Right lobe of liver (tissue), 6 donors: ENCODE measurements around the gene MUSK. TPM values are rescaled to one million over a fixed set of nuclear protein-coding genes. Genes with fewer than 3 reads are reported as not detected.

Experiments used
- ATAC-seq, 4 donors: fragments of 200-7000 bp; cut with Tn5 transposase; one replicate each; pipeline ENCODE4 v1.9.1; 2020; ENCODE audit warnings: mild to moderate bottlenecking in 4 of 4, moderate library complexity in 4 of 4
- DNase-seq, 3 donors: peaks; one replicate each; pipeline ENCODE4 v3.0.0-alpha.2; 2020
- H3K27ac ChIP-seq, 3 donors: fragments of 200-600 bp; one replicate each; pipeline ENCODE4 v1.8.0; 2022
- H3K27me3 ChIP-seq, 2 donors: fragments of 200-600 bp; one replicate each; pipeline ENCODE4 v1.8.0; 2022
- H3K36me3 ChIP-seq, 4 donors: fragments of 200-600 bp; sonication (generic) in 1 of 4; one replicate each; pipeline versions ENCODE4 v1.5.1 to v1.8.0; 2017 to 2022; ENCODE audit warnings: control low read depth in 1 of 4
- H3K4me1 ChIP-seq, 4 donors: fragments of 200-600 bp; sonication (generic) in 1 of 4; one replicate each; pipeline versions ENCODE4 v1.5.1 to v1.8.0; 2017 to 2022; ENCODE audit warnings: control low read depth in 1 of 4
- H3K4me3 ChIP-seq, 3 donors: fragments of 200-600 bp; one replicate each; pipeline ENCODE4 v1.8.0; 2022
- H3K9me3 ChIP-seq, 4 donors: fragments of 200-600 bp; sonication (generic) in 1 of 4; one replicate each; pipeline versions ENCODE4 v1.5.1 to v1.8.0; 2017 to 2022; ENCODE audit warnings: control low read depth in 1 of 4
- POLR2A ChIP-seq: fragments of 450-650 bp; IDR thresholded peaks from one replicate; pipeline ENCODE4 v1.6.1; 2017; ENCODE audit warnings: antibody characterized with exemption, mild to moderate bottlenecking
- WGBS: methylation state at CpG from one replicate; pipeline ENCODE4 v1.1.6; 2018; ENCODE audit warnings: low coverage, low lambda C conversion rate; ENCODE audit not compliant: insufficient coverage; ENCODE audit errors: missing lambda C conversion rate; 5-methylcytosine and 5-hydroxymethylcytosine counted together
- intact Hi-C, 2 donors: fragments of 100-400 bp; cut with DNase I; formaldehyde crosslinking; loops; one replicate each; pipeline versions ENCODE4 v1.11.2 to v1.14.1; 2022
- total RNA-seq, 6 experiments: library from RNA; depleted of rRNA in 2 of 6; stranded (reverse); fragments of >200 nt in 2 of 6; fragmentation: NEBNext Ultra II Directional in 3 of 6; extraction: Animal tissue kit (Norgen Biotek cat#: 25700) in 3 of 6; gene quantifications; one replicate each; pipeline versions ENCODE4 v1.1.0 to v1.2.4, GENCODE V29; 2016 to 2023
- TF ChIP-seq, protein P1 (sequence below), 4 donors: fragments of 200-600 bp in 3 of 4; fragments of 450-650 bp in 1 of 4; IDR thresholded peaks; one replicate each; pipeline versions ENCODE4 v1.5.1 to v1.8.0; 2016 to 2022; ENCODE audit warnings: antibody characterized with exemption in 4 of 4, mild to moderate bottlenecking in 2 of 4
- donor health status: DM: no; HTN: yes; CAD: no.
- donor health status: DM: no; HTN: no; CAD: no.
- donor health status: DM: no; HTN: no; CAD: no.
- donor health status: DM: no; HTN: yes; CAD: no.
- donor health status: DM: no; HTN: yes; CAD: no.

The MUSK gene
- total RNA-seq, 6 experiments from 2014 or later = 0.06 to 0.12 (median 0.12) TPM; not detected in 2

DNA sequence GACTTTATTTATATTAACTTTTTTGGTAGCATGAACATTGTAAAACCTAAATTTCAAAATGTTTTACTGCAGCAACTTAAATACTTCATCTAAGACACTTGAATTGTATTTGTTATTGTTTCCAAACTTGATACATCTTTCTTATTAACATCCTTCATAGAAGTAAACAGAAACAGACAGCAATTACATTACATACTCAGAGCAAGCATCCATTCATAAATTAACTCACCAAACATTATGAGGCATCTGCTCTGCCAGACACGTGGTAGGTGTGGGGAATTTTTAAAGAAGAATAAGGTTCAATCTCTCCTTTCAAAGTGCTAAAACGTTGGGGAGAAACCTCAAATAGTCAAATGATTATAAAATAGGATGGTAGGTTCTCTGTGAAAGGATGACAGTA, 130.8 kb downstream of the MUSK start:
- ATAC-seq (no peak), DNase-seq (no peak)
- H3K36me3 ChIP-seq = no peaks in the 10 kb centered on the region
- no peak overlapping the region for H3K4me3 ChIP-seq
- TF ChIP-seq, protein P1, sequence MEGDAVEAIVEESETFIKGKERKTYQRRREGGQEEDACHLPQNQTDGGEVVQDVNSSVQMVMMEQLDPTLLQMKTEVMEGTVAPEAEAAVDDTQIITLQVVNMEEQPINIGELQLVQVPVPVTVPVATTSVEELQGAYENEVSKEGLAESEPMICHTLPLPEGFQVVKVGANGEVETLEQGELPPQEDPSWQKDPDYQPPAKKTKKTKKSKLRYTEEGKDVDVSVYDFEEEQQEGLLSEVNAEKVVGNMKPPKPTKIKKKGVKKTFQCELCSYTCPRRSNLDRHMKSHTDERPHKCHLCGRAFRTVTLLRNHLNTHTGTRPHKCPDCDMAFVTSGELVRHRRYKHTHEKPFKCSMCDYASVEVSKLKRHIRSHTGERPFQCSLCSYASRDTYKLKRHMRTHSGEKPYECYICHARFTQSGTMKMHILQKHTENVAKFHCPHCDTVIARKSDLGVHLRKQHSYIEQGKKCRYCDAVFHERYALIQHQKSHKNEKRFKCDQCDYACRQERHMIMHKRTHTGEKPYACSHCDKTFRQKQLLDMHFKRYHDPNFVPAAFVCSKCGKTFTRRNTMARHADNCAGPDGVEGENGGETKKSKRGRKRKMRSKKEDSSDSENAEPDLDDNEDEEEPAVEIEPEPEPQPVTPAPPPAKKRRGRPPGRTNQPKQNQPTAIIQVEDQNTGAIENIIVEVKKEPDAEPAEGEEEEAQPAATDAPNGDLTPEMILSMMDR (IDR thresholded peaks at IDR 0.05) = no peak
- no peak for TF ChIP-seq POLR2A
- no peak overlapping the region for H3K27ac ChIP-seq
- H3K9me3 ChIP-seq = no peaks in the 10 kb centered on the region
- H3K27me3 ChIP-seq = no peaks in the 10 kb centered on the region
- 24% methylated on average over 2 of the region's 2 CpGs for WGBS
- intact Hi-C loops = no loop called here
- H3K4me1 ChIP-seq = no peaks in the 10 kb centered on the region

DNA sequence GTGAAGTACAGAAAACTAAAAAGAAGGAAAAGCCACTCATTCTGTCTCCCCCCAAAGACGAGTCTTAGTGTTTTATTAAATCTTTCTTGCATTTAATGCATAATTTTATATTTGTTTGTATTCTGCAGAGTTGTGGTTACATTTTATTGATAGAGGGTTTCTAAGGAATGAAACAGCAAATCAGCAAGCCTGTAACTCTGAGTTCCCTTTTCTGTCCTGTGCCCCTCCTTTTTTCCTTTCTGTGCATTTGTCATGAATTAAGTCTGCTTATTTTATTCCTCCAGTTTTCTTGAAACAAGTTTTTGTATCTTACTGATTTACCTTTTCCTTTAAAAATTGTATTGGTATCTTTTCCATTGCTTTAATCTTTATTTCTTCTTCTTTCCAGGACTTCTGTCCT, 132.8 kb downstream of the MUSK start:
- intact Hi-C loops = no loop called here
- ATAC-seq = no peak
- Histone ChIP-seq H3K27me3 (no peaks in the 10 kb centered on the region), H3K9me3 (no peaks in the 10 kb centered on the region), H3K27ac (no peak overlapping the region), H3K4me3 (no peak overlapping the region), H3K4me1 (no peaks in the 10 kb centered on the region), H3K36me3 (no peaks in the 10 kb centered on the region)
- no peak for TF ChIP-seq POLR2A
- TF ChIP-seq, protein P1 (IDR thresholded peaks at IDR 0.05) = no peak
- no peak for DNase-seq
- WGBS = 13% methylated on average over 1 of the region's 1 CpG

GRCh38 chr9:110802416-110803035, 133.9 kb downstream of the MUSK start:
- intact Hi-C loops = no loop called here
- ATAC-seq = peak in 1 of 4 donors; percentile 34
- Histone ChIP-seq H3K27me3 (no peaks in the 10 kb centered on the region), H3K27ac (no peak overlapping the region), H3K4me1 (no peaks in the 10 kb centered on the region), H3K36me3 (no peaks in the 10 kb centered on the region), H3K4me3 (no peak overlapping the region), H3K9me3 (no peaks in the 10 kb centered on the region)
- no peak for TF ChIP-seq POLR2A
- TF ChIP-seq, protein P1 (IDR thresholded peaks at IDR 0.05) = no peak
- WGBS = 49% methylated on average over 6 of the region's 6 CpGs
- no peak for DNase-seq

DNA sequence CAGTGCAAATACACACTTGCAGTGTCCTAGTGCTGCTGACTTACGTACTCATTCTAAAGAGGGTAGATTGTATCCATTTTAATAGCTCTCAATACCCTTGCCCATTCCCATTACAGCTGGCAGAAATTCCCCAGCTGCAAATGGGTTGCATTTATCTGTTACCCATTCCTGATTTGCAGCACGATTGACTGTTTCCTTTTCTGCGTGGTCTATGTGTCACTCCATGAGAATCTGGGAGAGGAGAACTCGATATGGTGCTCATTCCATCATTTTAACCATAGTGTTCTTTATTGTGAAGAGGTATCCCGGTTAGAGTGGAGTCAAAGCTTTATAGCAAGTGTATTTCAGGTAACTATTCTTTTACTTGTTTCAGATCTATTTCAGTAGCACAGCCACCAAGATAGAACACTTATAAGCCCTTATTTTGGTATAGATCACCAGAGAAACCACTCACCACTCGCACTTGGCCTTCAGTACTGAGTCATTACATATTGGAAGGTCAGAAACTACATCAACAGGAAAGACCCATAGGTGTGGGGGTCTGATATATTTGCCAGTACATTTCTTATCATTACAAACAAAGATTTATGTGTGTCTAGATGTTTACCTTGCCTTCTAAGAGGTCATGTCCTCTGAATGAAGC, 139.5 kb downstream of the MUSK start:
- H3K9me3 ChIP-seq = no peaks in the 10 kb centered on the region
- intact Hi-C loops = no loop called here

More for the DNA sequence above, 139.5 kb downstream of the MUSK start:
- no peaks in the 10 kb centered on the region for H3K27me3 ChIP-seq
- no peak for DNase-seq
- H3K4me3 ChIP-seq = no peak overlapping the region
- H3K4me1 ChIP-seq = no peaks in the 10 kb centered on the region
- no peak for ATAC-seq
- H3K27ac ChIP-seq = no peak overlapping the region
- H3K36me3 ChIP-seq = no peaks in the 10 kb centered on the region
- WGBS = 72% methylated on average over 6 of the region's 6 CpGs
- no peak for TF ChIP-seq POLR2A
- TF ChIP-seq, protein P1 (IDR thresholded peaks at IDR 0.05) = no peak
